Caco-2 (cell line): ENCODE data around the gene PALS2. TPM values are rescaled to one million over a fixed set of nuclear protein-coding genes. Genes with fewer than 3 reads are reported as not detected.

Experiments
- BruUV-seq: library from RNA; stranded (reverse); fragments of 400-500 nt; replicated peaks from 2 replicates; lab custom pipeline; 2021; lab: Mats Ljungman, UMichigan
- CTCF ChIA-PET: fragments of 300-600 bp; sonication (Branson Sonifier 250); formaldehyde crosslinking; loops from one replicate; lab custom pipeline; 2022; ENCODE audit warnings: antibody characterized with exemption; lab: Charles Lee
- POLR2A ChIA-PET: fragments of 300-600 bp; sonication (Branson Sonifier 250); formaldehyde crosslinking; loops from one replicate; lab custom pipeline; 2022; ENCODE audit warnings: antibody characterized with exemption; lab: Charles Lee
- DNase-seq, 2 experiments: peaks; one replicate each; pipeline versions ENCODE4 v3.0.0 to v3.0.0-alpha.2; 2020 to 2022
- H3K27me3 ChIP-seq: replicated peaks from 2 replicates; pipeline ENCODE4 v1.6.0; 2011; ENCODE audit warnings: low read length; ENCODE audit not compliant: control insufficient read depth, insufficient read depth
- H3K36me3 ChIP-seq: 2 replicates; pipeline ENCODE4 v1.5.1; 2011; ENCODE audit warnings: low read length; ENCODE audit not compliant: control insufficient read depth, insufficient read depth
- H3K4me1 ChIP-seq: fragments of 250-450 bp; sonication (Bioruptor Pico); 2 replicates; pipeline ENCODE4 v1.5.1; 2020; ENCODE audit warnings: mild to moderate bottlenecking
- H3K4me3 ChIP-seq: 2 replicates; pipeline ENCODE4 v1.5.1; 2011; ENCODE audit warnings: low read depth, mild to moderate bottlenecking, control low read depth, low read length
- H3K9me3 ChIP-seq: fragments of 250-450 bp; sonication (Bioruptor Pico); 2 replicates; pipeline ENCODE4 v1.5.1; 2020; ENCODE audit warnings: mild to moderate bottlenecking, moderate library complexity
- H3K27ac Mint-ChIP-seq: one replicate; pipeline ENCODE4 v1.8.0; 2022; ENCODE audit warnings: mixed read lengths; ENCODE audit not compliant: unreplicated experiment
- H3K27me3 Mint-ChIP-seq: one replicate; pipeline ENCODE4 v1.8.0; 2022; ENCODE audit warnings: mixed read lengths; ENCODE audit not compliant: insufficient read depth, unreplicated experiment
- H3K36me3 Mint-ChIP-seq: one replicate; pipeline ENCODE4 v1.8.0; 2022; ENCODE audit warnings: mild to moderate bottlenecking, mixed read lengths; ENCODE audit not compliant: insufficient read depth, unreplicated experiment
- H3K4me1 Mint-ChIP-seq: one replicate; pipeline ENCODE4 v1.8.0; 2022; ENCODE audit warnings: low read depth, mixed read lengths; ENCODE audit not compliant: unreplicated experiment
- H3K4me3 Mint-ChIP-seq: one replicate; pipeline ENCODE4 v1.8.0; 2022; ENCODE audit warnings: mild to moderate bottlenecking, moderate library complexity, mixed read lengths; ENCODE audit not compliant: unreplicated experiment
- H3K9me3 Mint-ChIP-seq: one replicate; pipeline ENCODE4 v1.8.0; 2022; ENCODE audit warnings: mixed read lengths; ENCODE audit not compliant: unreplicated experiment
- CTCF ChIP-seq, 2 experiments: fragments of 200-600 bp in 1 of 2; IDR thresholded peaks; 1 replicate in 1 of 2; 2 replicates in 1 of 2; pipeline versions ENCODE4 v1.5.1 to v1.8.0; 2011 to 2022; ENCODE audit warnings: antibody characterized with exemption in 1 of 2, control low read depth in 1 of 2, inconsistent platforms in 1 of 2, low read depth in 1 of 2, low read length in 1 of 2, mild to moderate bottlenecking in 1 of 2, moderate library complexity in 1 of 2; ENCODE audit not compliant: insufficient read depth in 1 of 2, severe bottlenecking in 1 of 2, unreplicated experiment in 1 of 2
- intact Hi-C: fragments of 100-400 bp; cut with micrococcal nuclease; formaldehyde crosslinking; loops from one replicate; pipeline ENCODE4 v1.10.0; 2022; ENCODE audit not compliant: unreplicated experiment
- total RNA-seq: library from RNA; stranded (reverse); gene quantifications from 2 replicates; pipeline ENCODE4 v1.2.3, GENCODE V29; 2022

Gene PALS2
- total RNA-seq, 1 experiment from 2014 or later = 38.5 TPM

GRCh38 chr7:24604630-24605029 is 31.4 kb downstream of the PALS2 start:
- POLR2A ChIA-PET = no interaction called here
- no peak for DNase-seq
- BruUV-seq = no TSS peak

GRCh38 chr7:24608504-24608903 is 35.3 kb downstream of the PALS2 start:
- CTCF ChIA-PET = no interaction called here
- no peak for TF ChIP-seq CTCF (IDR thresholded peaks at IDR 0.05; ENCODE audit: insufficient read depth in 1 of 2, low read depth in 1 of 2, low read length in 1 of 2, severe bottlenecking in 1 of 2, unreplicated experiment in 1 of 2)
- H3K36me3 ChIP-seq = no peaks in the 10 kb centered on the region
- H3K4me3 ChIP-seq = no peak overlapping the region
- no peaks in the 10 kb centered on the region for H3K27me3 ChIP-seq
- no peak for DNase-seq
- no peaks in the 10 kb centered on the region for H3K9me3 ChIP-seq
- Mint-ChIP-seq H3K36me3 (no peaks in the 10 kb centered on the region), H3K27ac (no peak overlapping the region), H3K9me3 (no peaks in the 10 kb centered on the region), H3K4me3 (no peak overlapping the region), H3K4me1 (no peaks in the 10 kb centered on the region), H3K27me3 (no peaks in the 10 kb centered on the region)
- intact Hi-C loops = no loop called here
- BruUV-seq = no TSS peak
- POLR2A ChIA-PET = no interaction called here
- no peaks in the 10 kb centered on the region for H3K4me1 ChIP-seq

More at GRCh38 chr7:24604630-24605029, 31.4 kb downstream of the PALS2 start:
- H3K36me3 ChIP-seq = no peaks in the 10 kb centered on the region
- no peaks in the 10 kb centered on the region for H3K27me3 ChIP-seq
- CTCF ChIA-PET = no interaction called here
- H3K9me3 ChIP-seq = no peaks in the 10 kb centered on the region; the same call in 1 of the 2 replicates
- H3K4me1 ChIP-seq = no peaks in the 10 kb centered on the region
- no peak for TF ChIP-seq CTCF (IDR thresholded peaks at IDR 0.05; ENCODE audit: insufficient read depth in 1 of 2, low read depth in 1 of 2, low read length in 1 of 2, severe bottlenecking in 1 of 2, unreplicated experiment in 1 of 2)
- Mint-ChIP-seq H3K27me3 (no peaks in the 10 kb centered on the region), H3K27ac (no peak overlapping the region), H3K4me1 (no peaks in the 10 kb centered on the region), H3K9me3 (peaks cover 11% of the 10 kb centered on the region), H3K4me3 (no peak overlapping the region), H3K36me3 (no peaks in the 10 kb centered on the region)
- H3K4me3 ChIP-seq = no peak overlapping the region
- intact Hi-C loops = no loop called here

- H3K4me3 Mint-ChIP-seq = no peak overlapping the region
- no TSS peak for BruUV-seq
- no peaks in the 10 kb centered on the region for H3K36me3 ChIP-seq
- TF ChIP-seq CTCF (IDR thresholded peaks at IDR 0.05; ENCODE audit: insufficient read depth in 1 of 2, low read depth in 1 of 2, low read length in 1 of 2, severe bottlenecking in 1 of 2, unreplicated experiment in 1 of 2) = no peak
- DNase-seq = no peak
- H3K9me3 Mint-ChIP-seq = no peaks in the 10 kb centered on the region
- no peaks in the 10 kb centered on the region for H3K4me1 ChIP-seq
- intact Hi-C loops = no loop called here
- CTCF ChIA-PET = no interaction called here
- H3K4me3 ChIP-seq = no peak overlapping the region
- no peaks in the 10 kb centered on the region for H3K36me3 Mint-ChIP-seq
- H3K27me3 ChIP-seq = no peaks in the 10 kb centered on the region
- no peaks in the 10 kb centered on the region for H3K4me1 Mint-ChIP-seq
- H3K9me3 ChIP-seq = no peaks in the 10 kb centered on the region
- H3K27ac Mint-ChIP-seq = no peak overlapping the region
- POLR2A ChIA-PET = no interaction called here
- no peaks in the 10 kb centered on the region for H3K27me3 Mint-ChIP-seq
Observed at GRCh38 chr7:24609059-24609458, 35.8 kb downstream of the PALS2 start.
